Fibroblast of skin of left quadriceps (primary cell): ENCODE measurements around the gene PRB3.

Experiments
- DNase-seq, 2 experiments: peaks; one replicate each; pipeline ENCODE4 v3.0.0-alpha.2; 2013; ENCODE audit warnings: low read depth in 2 of 2

Gene PRB3

DNA sequence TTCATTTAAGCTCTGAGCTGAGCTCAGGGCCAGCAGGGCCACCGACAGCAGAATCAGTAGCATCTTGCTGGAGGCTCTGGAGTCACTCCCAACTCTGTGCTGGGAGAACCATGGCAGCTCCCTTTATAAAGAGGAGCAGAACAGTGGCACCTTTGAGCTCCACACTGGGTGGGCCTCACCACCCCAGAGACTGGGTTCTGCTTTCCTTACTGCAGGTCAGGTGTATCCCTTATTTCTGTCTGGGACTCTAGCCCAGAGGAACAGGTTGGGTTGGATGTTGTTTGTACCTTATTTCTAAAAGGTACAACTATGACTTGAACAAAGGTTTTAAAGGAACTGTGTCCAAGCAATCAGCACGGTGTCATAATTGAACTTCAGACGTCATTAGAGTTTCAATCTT, at the start of gene PRB3:
PRB3 (minus strand) TSS at position 101 of the 400 bp plus-strand sequence; CDS start at position 63, 38 bp downstream.
- no peak for DNase-seq

DNA sequence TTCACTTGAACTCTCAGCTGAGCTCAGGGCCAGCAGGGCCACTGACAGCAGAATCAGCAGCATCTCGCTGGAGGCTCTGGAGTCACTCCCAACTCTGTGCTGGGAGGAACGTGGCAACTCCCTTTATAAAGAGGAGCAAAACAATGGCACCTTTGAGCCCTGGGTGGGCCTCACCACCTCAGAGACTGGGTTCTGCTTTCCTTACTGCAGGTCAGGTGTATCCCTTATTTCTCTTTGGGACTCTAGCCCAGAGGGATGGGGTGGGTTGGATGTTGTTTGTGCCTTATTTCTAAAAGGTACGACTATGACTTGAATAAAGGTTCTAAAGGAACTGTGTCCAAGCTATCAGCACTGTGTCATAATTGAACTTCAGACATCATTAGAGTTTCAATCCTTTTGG, 40.8 kb upstream of the PRB3 start, which contains the start of gene PRB4:
PRB4 (minus strand) TSS at position 101 of the 400 bp plus-strand sequence; CDS start at position 63, 38 bp downstream.
- DNase-seq = no peak

- DNase-seq = no peak
Observed at GRCh38 chr12:11307143-11307542, 37.6 kb upstream of the PRB3 start.

- no peak for DNase-seq
Observed at GRCh38 chr12:11273449-11273848, 3.9 kb upstream of the PRB3 start.

- no peak for DNase-seq
Observed at GRCh38 chr12:11264501-11264900, 5.0 kb downstream of the PRB3 start.

GRCh38 chr12:11246489-11246888, 23.0 kb downstream of the PRB3 start:
- no peak for DNase-seq

DNA sequence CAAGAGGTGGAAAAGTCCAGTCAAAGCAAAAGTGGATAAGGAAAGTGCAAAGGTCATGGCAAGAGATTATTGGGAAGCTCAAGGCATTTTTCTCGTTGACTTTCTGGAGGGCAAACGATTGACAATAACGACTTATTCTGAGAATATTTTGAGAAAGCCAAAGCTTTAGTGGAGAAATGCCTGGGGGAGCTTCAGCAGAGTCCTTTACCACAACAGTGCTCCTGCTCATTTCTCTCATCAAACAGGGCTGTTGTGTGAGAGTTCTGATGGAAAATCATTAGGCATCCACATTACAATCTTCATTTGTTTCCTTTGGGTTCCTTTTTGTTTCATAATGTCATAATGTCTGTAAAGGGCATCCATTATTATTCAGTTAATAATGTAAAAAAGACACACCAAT, 26.9 kb downstream of the PRB3 start:
- DNase-seq = no peak

DNA sequence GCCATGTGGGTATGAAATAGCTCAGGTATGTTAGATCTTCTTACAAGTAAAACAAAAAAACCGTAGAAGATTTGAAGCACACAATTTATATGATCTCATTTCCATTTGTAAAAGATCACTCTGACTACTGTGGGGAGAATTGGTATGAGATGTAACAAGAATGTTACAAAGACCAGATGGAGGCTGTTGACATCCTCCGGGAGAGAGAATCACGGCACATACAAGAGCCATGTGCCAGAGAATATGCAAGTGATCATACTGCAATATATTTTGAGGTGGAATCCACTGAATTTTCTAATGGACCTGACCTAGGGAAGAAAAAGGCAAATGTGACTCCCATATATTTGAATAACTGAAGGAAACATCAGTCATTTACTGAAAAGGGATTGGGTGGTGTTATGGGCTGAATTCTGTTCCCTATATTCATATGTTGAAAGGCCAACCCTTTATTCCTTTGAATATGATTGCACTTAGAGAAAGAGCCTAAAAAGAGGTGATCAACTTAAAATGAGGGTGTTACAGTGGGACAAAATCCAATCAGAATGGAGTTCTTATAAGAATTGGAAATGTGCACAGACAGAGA, 29.1 kb downstream of the PRB3 start:
- no peak for DNase-seq

- DNase-seq = no peak
Observed at GRCh38 chr12:11238275-11238674, 31.2 kb downstream of the PRB3 start.

DNA sequence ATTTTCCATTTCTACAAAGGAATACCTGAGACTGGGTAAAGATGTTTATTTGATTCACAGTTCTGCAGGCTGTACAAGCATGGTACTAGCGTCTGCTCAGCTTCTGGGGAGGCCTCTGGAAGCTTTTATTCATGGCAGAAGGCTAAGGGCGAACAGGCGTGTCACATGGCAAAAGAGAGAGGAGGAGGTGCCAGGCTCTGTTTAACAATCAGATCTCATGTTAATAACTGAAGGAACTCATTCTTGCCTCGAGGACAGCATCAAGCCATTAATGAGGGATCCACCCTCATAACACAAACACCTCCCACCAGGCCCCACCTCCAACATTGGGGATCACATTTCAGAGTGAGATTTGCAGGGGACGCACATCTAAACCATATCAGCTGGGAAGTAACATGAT, 36.0 kb downstream of the PRB3 start:
- no peak for DNase-seq

DNA sequence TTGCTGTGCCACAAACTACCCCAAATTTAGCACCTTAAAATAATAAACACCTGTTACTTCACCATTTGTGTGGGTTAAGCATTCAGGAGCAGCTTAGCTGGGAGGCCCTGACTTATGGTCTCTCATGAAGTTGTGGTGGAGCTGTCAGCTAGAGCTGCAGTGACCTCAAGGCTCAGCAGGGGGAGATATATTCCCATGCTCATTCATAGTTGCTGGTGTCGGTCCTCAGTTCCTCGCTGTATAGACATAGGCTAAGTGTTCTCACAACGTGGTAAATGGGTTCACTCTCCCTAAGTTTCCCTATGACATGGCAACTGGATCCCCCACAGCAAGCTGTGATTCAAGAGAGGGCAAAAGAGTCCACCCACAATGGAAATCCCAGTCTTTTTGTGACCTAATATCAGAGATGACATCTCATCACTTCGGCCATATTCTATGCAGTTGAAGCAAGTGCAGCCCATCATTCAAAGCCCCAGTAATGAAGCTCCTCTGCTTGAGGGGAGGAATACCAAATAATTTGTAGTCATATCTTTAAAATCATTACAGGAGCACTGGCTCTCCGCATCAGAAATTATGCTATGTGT, 41.1 kb downstream of the PRB3 start:
- DNase-seq = peak; percentile 2 to 4

DNA sequence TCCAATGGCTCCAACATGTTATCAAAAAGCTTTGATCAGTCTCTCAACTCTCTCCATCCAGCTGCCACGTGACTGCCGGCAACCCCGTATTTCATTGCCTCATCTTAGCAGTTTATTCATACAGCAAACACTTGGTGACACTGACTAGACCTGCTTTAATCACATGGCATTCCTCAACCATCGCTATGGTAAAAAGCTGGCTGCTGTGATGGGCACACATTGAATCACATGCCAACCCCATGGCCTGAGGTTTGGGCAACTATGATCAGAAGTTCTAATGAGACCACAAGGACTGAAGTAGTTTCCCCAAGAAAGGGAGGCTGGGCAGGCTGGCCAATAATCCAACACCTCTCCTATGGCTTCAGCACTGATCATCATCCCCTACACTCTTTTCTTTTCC, 42.1 kb downstream of the PRB3 start:
- no peak for DNase-seq
